ENCODE results near the gene MZF1.

DNA sequence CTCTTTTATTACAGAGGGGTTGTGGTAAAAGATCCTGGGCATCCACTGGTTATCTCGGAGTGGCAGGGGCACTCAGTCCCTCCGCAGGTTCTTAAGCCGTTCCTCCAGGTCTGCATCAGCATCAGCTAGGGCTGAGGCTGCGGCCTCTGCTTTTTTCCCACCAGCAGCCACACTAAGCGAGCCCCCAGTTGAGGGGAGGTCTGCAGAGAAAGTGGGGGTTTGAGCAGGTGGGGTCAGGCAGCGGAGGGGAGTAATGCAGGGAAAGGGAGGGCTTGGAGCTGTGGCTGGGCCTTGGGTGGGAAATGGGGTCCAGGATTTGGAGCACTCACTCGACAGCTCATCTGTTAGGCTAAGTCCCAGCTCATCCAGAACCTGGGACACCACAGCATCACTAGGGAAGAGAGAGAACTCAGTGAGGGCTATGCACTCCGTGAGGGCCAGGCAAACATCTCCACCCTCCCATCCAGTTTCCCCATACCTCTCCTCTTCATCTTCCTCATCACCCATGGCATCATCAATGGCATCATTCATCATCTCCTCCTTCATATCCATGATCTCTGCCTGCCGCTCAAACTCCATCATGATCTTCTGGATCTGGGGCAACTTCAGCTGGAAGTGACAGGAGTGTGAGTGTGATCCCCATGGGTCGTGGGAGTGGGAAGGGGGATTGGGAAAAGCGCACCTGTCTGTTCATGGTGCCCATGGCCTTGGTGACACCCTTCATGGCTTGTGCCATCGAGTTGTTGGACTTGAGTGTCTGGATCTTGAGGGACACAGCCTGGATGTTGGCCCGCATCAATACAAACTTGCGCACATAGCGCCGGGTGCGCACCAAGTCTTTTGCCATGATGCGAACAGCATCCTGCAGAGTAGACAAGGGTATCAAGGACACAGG lies 21.3 kb downstream of the MZF1 start:
- TF ChIP-seq, protein P1, sequence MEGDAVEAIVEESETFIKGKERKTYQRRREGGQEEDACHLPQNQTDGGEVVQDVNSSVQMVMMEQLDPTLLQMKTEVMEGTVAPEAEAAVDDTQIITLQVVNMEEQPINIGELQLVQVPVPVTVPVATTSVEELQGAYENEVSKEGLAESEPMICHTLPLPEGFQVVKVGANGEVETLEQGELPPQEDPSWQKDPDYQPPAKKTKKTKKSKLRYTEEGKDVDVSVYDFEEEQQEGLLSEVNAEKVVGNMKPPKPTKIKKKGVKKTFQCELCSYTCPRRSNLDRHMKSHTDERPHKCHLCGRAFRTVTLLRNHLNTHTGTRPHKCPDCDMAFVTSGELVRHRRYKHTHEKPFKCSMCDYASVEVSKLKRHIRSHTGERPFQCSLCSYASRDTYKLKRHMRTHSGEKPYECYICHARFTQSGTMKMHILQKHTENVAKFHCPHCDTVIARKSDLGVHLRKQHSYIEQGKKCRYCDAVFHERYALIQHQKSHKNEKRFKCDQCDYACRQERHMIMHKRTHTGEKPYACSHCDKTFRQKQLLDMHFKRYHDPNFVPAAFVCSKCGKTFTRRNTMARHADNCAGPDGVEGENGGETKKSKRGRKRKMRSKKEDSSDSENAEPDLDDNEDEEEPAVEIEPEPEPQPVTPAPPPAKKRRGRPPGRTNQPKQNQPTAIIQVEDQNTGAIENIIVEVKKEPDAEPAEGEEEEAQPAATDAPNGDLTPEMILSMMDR (IDR thresholded peaks at IDR 0.05), result no peak
- no peak for TF ChIP-seq POLR2A (IDR thresholded peaks at IDR 0.05)

Measured in adrenal gland (tissue), 5 donors.